Peyer's patch (tissue), 4 donors: Measurements from ENCODE around the gene CLTCL1.

Experiments used
- POLR2A ChIP-seq, 2 donors: fragments of 450-650 bp; IDR thresholded peaks; one replicate each; pipeline ENCODE4 v1.5.1; 2017; ENCODE audit warnings: antibody characterized with exemption in 2 of 2, mild to moderate bottlenecking in 2 of 2, moderate library complexity in 2 of 2
- TF ChIP-seq, protein P1 (sequence below), 6 experiments: fragments of 450-650 bp in 4 of 6; fragments of 200-600 bp in 2 of 6; sonication (generic) in 1 of 6; IDR thresholded peaks; one replicate each; pipeline ENCODE4 v1.5.1; 2017 to 2019; ENCODE audit warnings: antibody characterized with exemption in 6 of 6, mild to moderate bottlenecking in 3 of 6, moderate library complexity in 1 of 6

DNA sequence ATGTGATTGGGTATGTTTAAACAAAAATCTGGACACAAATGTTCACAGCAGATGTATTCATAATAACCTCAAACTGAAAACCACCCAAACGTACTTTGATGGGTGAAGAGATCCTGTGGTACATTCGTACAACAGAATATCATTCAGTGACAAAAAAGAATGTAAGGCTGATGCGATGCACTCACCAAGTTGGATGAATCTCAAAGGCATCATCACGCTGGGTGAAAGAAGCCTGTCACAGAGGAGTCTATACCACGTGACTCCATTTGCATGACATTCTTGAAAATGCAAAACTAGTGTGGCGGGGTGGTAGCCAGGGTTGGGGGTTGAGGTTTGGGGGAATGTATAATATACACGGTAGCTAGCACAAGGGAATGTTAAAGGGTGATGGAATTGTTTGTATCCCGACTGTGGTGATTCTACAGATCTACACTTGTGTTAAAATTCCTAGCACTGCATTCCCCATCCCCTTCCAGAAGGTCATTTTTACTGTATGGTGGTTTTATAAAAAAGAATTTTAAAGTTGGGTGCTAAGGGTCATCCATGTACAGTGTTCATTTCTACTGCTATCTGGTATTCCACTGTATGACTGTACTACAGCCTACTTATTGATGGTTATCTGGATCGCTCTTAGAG lies 78.0 kb downstream of the CLTCL1 start:
- TF ChIP-seq, protein P1, sequence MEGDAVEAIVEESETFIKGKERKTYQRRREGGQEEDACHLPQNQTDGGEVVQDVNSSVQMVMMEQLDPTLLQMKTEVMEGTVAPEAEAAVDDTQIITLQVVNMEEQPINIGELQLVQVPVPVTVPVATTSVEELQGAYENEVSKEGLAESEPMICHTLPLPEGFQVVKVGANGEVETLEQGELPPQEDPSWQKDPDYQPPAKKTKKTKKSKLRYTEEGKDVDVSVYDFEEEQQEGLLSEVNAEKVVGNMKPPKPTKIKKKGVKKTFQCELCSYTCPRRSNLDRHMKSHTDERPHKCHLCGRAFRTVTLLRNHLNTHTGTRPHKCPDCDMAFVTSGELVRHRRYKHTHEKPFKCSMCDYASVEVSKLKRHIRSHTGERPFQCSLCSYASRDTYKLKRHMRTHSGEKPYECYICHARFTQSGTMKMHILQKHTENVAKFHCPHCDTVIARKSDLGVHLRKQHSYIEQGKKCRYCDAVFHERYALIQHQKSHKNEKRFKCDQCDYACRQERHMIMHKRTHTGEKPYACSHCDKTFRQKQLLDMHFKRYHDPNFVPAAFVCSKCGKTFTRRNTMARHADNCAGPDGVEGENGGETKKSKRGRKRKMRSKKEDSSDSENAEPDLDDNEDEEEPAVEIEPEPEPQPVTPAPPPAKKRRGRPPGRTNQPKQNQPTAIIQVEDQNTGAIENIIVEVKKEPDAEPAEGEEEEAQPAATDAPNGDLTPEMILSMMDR (IDR thresholded peaks at IDR 0.05), result no peak
- TF ChIP-seq POLR2A (IDR thresholded peaks at IDR 0.05), result no peak
